ENCODE data around the gene GABARAP.

The GABARAP gene

GRCh38 chr17:7262192-7262934, 20.1 kb upstream of the GABARAP start, which contains the start of gene CLDN7:
CLDN7 (minus strand) TSS chr17:7262478; CDS start chr17:7262043, 435 bp downstream.
- Histone ChIP-seq H3K79me2 (ENCODE audit: insufficient read depth, low read length) (no peaks in the 10 kb centered on the region), H3K27me3 (ENCODE audit: insufficient read depth, low read length, poor library complexity, severe bottlenecking) (no peaks in the 10 kb centered on the region), H3K36me3 (ENCODE audit: insufficient read depth, low read length) (peaks cover 12% of the 10 kb centered on the region; the same call in 1 of the 2 replicates), H3K9me2 (replicated peaks; ENCODE audit: low read depth, low read length) (no peaks in the 10 kb centered on the region), H3K9ac (ENCODE audit: low read depth, low read length, poor library complexity, severe bottlenecking) (no peak within 1 kb of the TSS), H3F3A (ENCODE audit: low read depth) (no peaks in the 10 kb centered on the region), H3K4me1 (ENCODE audit: insufficient read depth, low read length, poor library complexity, severe bottlenecking) (no peaks in the 10 kb centered on the region), H3K4me3 (ENCODE audit: low read length, poor library complexity, severe bottlenecking) (no peak within 1 kb of the TSS), H3K4me2 (ENCODE audit: low read depth, low read length, poor library complexity, severe bottlenecking) (no peak within 1 kb of the TSS), H3K9me3 (ENCODE audit: insufficient read depth, low read depth, low read length) (no peaks in the 10 kb centered on the region), H2AFZ (ENCODE audit: low read length) (no peak within 1 kb of the TSS; the same call in 1 of the 2 replicates), H4K20me1 (ENCODE audit: insufficient read depth, low read length, poor library complexity, severe bottlenecking) (no peaks in the 10 kb centered on the region)
- TF ChIP-seq, protein P1, sequence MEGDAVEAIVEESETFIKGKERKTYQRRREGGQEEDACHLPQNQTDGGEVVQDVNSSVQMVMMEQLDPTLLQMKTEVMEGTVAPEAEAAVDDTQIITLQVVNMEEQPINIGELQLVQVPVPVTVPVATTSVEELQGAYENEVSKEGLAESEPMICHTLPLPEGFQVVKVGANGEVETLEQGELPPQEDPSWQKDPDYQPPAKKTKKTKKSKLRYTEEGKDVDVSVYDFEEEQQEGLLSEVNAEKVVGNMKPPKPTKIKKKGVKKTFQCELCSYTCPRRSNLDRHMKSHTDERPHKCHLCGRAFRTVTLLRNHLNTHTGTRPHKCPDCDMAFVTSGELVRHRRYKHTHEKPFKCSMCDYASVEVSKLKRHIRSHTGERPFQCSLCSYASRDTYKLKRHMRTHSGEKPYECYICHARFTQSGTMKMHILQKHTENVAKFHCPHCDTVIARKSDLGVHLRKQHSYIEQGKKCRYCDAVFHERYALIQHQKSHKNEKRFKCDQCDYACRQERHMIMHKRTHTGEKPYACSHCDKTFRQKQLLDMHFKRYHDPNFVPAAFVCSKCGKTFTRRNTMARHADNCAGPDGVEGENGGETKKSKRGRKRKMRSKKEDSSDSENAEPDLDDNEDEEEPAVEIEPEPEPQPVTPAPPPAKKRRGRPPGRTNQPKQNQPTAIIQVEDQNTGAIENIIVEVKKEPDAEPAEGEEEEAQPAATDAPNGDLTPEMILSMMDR (conservative IDR thresholded peaks at IDR 0.05; ENCODE audit: low read length), result no peak
- TF ChIP-seq EZH2phosphoT487 (IDR thresholded peaks at IDR 0.05; ENCODE audit: borderline replicate concordance), result no peak

DNA sequence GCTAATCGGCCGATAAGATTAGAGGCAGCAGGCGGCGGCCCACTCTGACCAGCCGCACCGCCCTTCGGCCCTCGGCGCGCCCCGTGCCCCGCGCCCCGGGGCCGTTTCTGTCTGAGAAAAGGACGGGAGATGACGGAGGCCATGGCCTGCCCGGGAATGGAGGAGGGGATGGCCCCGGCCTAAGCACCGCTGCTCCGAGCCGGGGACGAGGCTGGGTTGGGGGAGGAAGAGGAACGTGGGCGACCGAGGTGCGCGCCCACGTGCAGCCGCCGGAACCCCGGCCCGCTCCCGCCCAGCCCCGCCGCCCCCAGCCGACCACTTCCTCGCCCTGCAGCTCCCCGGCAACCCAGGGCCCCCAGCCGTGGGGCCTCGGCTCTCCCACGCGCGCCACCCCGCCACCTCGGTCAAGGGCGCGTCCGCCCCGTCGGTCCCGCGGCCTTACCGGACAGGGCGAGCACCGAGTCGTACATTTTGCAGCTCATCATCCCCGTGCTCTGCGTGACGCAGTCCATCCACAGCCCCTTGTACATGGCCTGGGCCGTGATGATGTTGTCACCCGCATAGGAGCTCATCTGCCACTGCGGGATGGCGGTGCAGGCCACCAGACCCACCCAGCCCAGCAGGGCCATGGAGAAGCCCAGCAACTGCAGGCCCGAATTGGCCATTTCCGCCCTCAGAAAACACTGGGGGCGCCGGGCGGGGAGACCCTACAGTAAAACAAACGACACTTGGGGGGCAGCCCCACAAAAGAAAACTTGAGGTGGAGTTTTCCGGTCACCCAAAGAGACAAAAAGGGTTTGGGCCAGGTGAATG, 19.3 kb upstream of the GABARAP start:
- Histone ChIP-seq H3K36me3 (ENCODE audit: insufficient read depth, low read length) (peaks cover 19% of the 10 kb centered on the region; the same call in 1 of the 2 replicates), H3K4me3 (ENCODE audit: low read length, poor library complexity, severe bottlenecking) (no peak overlapping the region), H3K4me1 (ENCODE audit: insufficient read depth, low read length, poor library complexity, severe bottlenecking) (no peaks in the 10 kb centered on the region), H3K79me2 (ENCODE audit: insufficient read depth, low read length) (no peaks in the 10 kb centered on the region), H2AFZ (ENCODE audit: low read length) (no peak overlapping the region), H3K4me2 (ENCODE audit: low read depth, low read length, poor library complexity, severe bottlenecking) (no peak overlapping the region), H3K9me2 (replicated peaks; ENCODE audit: low read depth, low read length) (no peaks in the 10 kb centered on the region), H3K9me3 (ENCODE audit: insufficient read depth, low read depth, low read length) (no peaks in the 10 kb centered on the region), H3K9ac (ENCODE audit: low read depth, low read length, poor library complexity, severe bottlenecking) (no peak overlapping the region), H3K27me3 (ENCODE audit: insufficient read depth, low read length, poor library complexity, severe bottlenecking) (no peaks in the 10 kb centered on the region), H3F3A (ENCODE audit: low read depth) (no peaks in the 10 kb centered on the region), H4K20me1 (ENCODE audit: insufficient read depth, low read length, poor library complexity, severe bottlenecking) (no peaks in the 10 kb centered on the region)
- TF ChIP-seq EZH2phosphoT487 (IDR thresholded peaks at IDR 0.05; ENCODE audit: borderline replicate concordance), result no peak
- TF ChIP-seq, protein P1 (conservative IDR thresholded peaks at IDR 0.05; ENCODE audit: low read length), result no peak

DNA sequence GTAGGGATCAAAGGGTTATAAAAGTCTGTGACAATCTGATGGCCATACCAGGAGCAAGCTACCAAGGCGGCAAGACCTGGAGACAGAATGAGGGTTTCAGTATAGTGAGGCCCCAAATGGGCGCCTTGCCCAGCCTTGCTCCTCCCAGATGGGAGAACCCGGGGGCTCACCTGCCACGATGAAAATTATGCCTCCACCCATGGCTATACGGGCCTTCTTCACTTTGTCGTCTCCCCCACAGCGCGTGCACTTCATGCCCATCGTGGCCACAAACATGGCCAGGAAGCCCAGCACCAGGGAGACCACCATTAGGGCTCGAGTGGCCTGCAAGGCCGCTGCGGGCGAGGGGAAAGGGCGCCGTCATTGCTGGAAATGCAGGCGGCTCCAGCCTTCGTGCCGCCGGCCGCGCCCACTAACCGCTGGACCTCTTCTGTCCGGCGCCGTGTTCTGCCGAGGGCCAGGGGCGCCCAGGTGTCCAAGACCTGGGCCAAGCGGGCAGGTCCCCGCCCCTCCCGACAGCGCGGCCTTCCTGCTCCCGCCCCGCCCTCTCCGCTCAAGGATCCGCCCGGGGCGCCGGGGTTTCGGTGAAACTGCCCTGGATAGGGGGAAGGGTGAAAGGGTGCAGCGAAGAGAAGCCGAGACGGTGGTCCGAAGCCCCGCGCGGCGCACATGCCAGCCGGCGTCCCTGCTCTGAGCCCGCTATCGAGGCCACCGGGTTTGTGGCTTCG, 18.6 kb upstream of the GABARAP start:
- Histone ChIP-seq H3K4me2 (ENCODE audit: low read depth, low read length, poor library complexity, severe bottlenecking) (no peak overlapping the region), H3K79me2 (ENCODE audit: insufficient read depth, low read length) (no peaks in the 10 kb centered on the region), H3K9me3 (ENCODE audit: insufficient read depth, low read depth, low read length) (no peaks in the 10 kb centered on the region), H2AFZ (ENCODE audit: low read length) (no peak overlapping the region), H3K9me2 (replicated peaks; ENCODE audit: low read depth, low read length) (no peaks in the 10 kb centered on the region), H3K36me3 (ENCODE audit: insufficient read depth, low read length) (peaks cover 22% of the 10 kb centered on the region; the same call in 1 of the 2 replicates), H4K20me1 (ENCODE audit: insufficient read depth, low read length, poor library complexity, severe bottlenecking) (no peaks in the 10 kb centered on the region), H3K27me3 (ENCODE audit: insufficient read depth, low read length, poor library complexity, severe bottlenecking) (no peaks in the 10 kb centered on the region), H3K4me3 (ENCODE audit: low read length, poor library complexity, severe bottlenecking) (no peak overlapping the region), H3K4me1 (ENCODE audit: insufficient read depth, low read length, poor library complexity, severe bottlenecking) (no peaks in the 10 kb centered on the region), H3K9ac (ENCODE audit: low read depth, low read length, poor library complexity, severe bottlenecking) (no peak overlapping the region), H3F3A (ENCODE audit: low read depth) (no peaks in the 10 kb centered on the region)
- TF ChIP-seq EZH2phosphoT487 (IDR thresholded peaks at IDR 0.05; ENCODE audit: borderline replicate concordance), result no peak
- TF ChIP-seq, protein P1 (conservative IDR thresholded peaks at IDR 0.05; ENCODE audit: low read length), result no peak
